GM18873 (cell line): ENCODE results near the gene KCNG3.
"Not testable (repeated sequence)": the region's sequence is repeated elsewhere in the genome, so short reads cannot be mapped to it uniquely, and the experiment has no call there.

Source experiments
- ATAC-seq: cut with Tn5 transposase; IDR thresholded peaks from one replicate; pipeline ENCODE4 v1.9.1; 2021; ENCODE audit warnings: mild to moderate bottlenecking, moderate library complexity, moderate number of reproducible peaks; ENCODE audit not compliant: unreplicated experiment, low FRiP score

The KCNG3 gene

DNA sequence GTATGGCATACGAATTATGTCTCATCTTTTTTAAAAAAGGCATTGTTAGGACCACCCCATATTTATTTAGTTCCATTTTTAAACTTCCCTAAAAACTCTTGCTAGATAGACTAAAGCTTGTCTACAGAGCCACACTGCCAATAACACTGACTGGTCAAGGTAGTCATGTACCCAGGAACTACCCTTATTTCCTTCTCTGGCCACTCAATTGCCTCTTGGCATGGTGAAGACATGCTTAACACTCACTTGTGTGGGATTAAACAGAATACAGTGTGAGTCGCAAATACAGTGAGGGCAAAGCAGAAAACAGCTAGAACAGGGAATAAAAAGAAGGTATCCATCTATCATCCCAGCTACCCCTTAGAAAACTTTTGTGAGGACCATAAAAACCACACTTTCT, 57.4 kb downstream of the KCNG3 start:
- ATAC-seq, result no peak

DNA sequence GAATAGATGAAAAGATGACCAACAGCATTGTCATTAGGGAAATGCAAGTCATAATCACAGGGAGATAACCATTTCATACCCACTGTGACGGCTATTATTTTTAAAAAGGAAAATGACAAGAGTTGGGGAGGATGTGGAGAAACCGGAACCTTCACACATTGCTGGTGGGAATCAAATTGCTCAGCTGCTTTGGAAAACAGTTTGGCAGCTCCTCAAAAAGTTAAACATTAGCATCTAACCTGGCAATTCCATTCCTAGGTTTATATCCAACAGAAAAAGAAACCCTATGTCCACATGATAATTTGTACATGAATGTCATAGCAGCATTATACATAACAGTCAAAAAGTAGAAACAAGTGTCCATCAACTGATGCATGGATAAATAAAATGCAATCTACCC, 58.2 kb downstream of the KCNG3 start:
- ATAC-seq, result no peak

DNA sequence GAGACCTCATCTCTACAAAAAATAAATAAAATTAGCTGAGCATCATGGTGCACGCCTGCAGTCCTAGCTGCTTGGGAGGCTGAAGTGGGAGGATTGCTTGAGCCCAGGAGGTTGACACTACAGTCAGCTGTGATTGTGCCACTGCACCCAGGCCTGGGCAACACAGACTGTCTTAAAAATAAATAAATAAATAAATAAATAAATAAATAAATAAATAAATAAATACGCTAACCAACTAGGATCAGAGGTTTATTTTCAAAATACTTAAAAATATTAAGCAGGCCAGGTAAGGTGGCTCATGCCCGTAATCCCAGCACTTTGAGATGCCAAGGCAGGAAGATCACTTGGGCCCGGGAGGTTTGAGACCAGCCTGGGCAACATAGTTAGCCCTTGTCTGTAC, 63.6 kb downstream of the KCNG3 start:
- no peak for ATAC-seq

DNA sequence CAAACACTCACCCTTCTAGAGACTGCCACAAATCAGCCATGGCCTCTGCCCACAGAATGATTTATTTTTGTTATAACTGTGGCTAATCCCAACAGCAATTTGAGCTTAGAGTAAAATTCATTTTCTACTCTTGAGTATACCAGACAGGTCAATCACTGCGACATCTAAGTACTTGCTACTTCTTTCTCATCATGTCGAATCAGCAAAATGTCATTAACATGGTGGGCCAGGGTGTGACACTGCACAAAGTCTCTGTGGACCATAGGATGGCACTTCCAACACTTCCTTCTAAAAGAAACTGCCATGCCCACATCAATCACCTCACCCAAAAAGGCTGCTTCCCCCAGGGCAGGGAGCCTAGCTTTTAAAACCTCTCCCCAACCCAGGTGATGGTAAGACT, 64.4 kb downstream of the KCNG3 start:
- ATAC-seq, result no peak

DNA sequence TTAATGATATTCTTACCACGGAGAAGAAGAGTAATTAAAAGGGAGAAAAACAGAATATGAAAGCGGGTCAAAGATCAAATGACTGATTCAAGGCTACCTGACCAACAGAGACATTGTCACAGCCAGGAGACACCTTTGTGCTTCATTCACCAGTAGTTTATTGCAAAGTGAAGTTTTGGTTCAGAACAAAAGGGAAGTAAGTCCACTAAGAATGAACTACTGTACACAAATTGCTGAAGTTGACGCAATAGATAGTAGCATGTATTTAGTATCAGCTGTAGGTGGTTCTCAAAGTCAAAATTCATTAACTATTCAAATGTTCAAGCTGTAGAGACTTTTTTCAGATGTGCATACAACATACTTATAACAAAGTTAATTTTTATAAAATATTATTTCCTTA, 68.1 kb downstream of the KCNG3 start:
- no peak for ATAC-seq

DNA sequence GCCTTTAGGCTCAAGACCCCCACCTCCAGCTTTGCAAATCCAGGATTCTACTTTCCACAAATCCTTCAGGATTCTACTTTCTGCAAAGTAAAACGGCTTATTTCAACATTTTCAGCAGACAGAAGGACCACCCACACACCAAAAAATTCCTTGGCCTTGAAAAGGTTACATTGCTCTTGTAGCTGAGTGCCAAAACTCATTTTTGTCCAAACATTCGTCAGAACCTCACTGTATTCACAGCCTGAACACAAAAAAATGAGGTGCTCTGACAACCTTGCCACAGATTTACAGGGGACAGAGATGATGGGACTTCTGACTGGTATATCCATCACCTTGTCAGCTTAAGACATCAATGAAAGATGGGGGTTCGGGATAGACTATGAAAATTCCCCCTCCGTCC, 69.7 kb downstream of the KCNG3 start:
- ATAC-seq, result no peak

DNA sequence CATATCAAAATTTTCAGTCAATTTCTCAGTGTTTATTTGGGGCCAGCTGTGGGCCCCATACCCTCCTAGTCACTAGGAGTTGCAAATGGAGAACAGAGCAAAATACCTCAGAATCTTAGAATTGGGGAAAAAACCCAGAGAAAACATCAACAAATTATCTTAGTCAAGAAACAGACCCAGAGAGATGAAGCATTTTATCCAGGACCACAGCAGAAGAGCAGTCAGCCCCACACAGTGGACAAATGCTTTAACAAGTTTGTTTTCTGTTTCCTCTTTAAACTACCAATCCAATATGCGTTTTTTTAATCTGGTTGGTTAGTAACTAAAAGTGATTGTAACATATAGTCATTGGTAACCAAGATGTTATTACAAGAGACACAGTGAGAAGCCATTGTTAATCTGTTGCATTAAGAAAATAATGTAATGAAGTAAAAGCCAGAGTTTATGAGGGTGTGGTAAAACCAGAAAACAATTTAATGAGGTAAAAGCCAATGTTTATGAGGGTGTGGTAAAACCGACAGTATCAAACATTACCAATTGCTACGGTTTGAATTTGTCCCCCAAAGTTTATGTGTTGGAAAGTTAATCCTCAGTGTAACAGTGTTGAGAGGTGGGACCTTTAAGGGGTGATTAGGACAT, 72.1 kb downstream of the KCNG3 start:
- ATAC-seq, result no peak

DNA sequence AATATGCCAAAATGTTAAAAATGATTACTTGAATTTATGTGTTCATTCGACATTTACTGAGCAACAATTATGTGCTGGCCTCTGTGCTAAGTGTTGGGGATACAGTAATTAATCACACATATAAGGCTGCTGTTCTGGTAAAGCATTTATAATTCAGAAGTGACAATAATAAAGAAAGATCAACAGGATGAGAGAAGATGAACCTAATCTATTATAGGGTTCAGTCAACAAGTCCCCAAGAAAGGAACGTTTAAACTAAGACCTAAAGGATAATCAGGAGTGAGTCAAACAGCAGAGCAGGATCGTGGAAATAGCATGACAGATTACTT, 72.7 kb downstream of the KCNG3 start:
- no peak for ATAC-seq

DNA sequence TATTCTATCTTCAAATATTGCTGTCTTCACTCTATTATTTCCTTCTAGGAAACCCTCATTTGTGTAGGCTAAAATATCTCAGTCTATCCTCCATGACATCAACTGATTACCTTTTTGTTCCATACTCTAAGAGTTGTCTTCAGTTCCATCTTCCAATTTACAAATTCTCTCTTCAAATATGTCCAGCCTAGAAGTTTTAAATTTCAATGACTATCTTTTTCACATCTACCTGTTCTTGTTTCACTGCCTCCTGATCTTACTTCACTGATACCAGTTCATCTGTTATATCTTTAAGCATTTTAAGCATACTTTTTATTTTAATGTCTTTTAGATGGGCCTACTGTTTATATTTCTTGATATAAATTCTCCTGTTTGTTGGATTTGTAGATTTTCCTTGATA, 79.1 kb downstream of the KCNG3 start:
- no peak for ATAC-seq

DNA sequence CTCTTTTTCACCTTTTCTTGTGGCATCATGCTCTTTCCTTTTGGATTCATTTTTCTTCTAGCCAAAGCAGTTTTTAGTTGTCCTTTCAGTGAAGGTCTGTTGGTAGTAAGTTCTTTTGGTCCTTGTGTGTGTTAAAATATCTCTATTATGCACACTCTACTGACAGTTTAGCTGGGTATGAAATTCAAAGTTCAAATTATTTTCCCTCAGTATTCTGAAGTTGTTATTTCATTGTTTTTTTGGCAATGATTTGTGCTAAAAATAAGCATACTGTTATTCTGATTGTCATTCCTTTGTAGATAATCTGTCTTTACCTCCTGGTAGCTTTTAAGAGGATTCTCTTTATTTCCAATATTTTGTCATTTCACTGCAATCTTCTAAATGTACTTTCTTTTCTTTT, 79.6 kb downstream of the KCNG3 start:
- ATAC-seq, result no peak

DNA sequence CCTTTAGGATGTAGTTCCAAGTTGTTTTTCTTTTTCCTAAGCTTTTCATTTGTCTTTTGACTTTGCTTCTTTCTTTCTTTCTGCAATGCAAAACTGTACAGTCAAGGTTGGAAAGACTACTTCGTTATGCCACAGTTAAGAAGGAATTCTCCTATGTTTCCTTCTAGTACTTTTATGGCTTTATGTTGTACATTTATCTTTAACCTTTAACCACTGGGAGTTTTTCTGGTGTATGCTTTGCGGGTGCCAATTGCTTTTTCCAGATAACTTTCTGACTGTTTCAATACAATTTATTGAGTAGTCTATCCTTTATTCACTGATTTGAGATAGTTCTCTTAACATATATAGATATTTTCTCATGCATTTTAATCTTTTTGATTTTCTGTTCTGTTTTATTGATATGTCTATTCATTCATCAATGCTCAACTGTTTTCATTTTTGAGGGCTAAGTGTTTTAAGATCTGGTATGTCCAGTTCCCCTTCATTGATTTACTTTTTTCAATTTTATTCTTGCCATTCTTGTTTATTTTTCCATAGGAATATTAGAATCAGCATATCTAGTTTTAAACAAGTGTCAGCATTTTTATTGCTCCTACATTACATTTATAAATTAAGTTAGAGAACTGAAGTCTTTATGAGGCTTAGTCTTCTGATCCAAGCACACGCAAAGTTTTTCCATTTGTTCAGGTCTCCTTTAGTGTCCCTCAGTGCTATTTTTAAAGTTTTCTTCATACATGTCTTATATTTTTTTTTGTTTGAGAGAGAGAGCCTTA, 82.9 kb downstream of the KCNG3 start:
- ATAC-seq, result no peak

DNA sequence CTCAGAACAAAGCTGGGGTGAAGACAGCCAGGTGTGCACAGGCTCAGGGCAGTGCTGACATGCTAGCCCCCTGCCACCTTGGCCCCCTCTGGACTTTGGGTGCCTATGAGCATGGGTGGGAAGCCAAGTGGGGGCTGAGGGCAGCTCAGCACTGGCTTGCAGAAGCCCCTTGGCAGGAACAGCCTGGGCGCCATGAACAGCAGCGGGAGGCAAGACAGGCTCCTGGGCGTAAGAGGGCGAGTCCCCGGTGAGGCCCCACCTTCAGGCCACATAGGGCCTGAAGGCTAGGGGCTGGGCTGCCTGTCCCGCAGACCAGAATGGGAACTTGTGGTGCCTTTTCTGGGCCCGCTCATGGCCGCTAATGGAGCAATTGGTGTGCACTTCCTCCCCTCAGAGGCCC, 85.8 kb downstream of the KCNG3 start:
- no peak for ATAC-seq

DNA sequence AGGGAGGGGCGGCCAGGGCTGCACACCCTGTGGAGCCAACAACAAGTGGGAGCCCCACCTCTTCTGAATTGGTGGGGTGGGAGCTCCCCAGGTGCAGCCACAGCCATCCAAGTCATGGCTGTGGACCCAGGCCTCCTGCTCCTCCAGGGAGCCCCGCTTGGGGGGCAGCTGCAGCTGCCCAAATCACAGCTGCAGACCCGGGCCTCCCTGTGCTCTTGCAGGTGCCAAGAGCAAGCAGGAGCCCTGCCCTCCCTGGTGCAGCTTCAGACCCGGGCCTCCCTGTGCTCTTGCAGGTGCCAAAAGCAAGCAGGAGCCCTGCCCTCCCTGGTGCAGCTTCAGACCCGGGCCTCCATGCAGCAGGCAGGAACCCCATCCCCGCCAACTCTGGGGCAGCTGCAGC, 86.3 kb downstream of the KCNG3 start:
- ATAC-seq, result no peak

DNA sequence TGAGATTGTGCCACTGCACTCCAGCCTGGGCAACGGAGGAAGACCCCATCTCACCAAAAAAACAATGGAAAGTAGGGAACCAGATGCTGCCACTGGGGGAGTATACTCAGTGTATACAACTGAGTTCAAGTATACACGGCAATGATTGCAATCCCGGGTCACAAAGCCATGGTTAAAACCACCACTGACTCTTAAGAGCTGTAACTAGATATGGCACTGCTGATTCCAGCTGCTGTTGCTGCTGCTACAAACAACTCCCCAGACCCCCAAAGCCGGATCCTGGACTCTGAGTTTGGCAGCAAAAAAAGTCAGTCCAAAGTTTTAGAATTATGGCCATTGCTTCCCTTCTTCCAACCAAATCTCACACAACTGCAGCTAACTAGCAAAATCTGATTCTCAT, 89.1 kb downstream of the KCNG3 start:
- no peak for ATAC-seq

DNA sequence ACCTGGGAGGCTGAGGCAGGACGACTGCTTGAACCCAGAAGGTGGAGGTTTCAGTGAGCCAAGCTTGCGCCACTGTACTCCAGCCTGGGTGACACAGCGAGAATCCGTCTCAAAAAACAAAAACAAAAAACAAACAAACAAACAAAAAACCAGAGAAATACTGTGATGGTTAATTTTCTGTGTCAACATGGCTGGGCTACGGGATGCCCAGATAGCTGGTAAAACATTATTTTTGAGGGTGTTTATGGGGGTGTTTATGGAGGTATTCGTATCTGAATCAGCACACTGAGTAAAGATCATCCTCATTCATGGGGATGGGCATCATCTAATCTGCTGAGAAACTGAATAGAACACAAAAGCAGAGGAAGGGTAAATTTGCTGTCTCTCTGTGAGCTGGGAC, 92.0 kb downstream of the KCNG3 start:
- no peak for ATAC-seq

DNA sequence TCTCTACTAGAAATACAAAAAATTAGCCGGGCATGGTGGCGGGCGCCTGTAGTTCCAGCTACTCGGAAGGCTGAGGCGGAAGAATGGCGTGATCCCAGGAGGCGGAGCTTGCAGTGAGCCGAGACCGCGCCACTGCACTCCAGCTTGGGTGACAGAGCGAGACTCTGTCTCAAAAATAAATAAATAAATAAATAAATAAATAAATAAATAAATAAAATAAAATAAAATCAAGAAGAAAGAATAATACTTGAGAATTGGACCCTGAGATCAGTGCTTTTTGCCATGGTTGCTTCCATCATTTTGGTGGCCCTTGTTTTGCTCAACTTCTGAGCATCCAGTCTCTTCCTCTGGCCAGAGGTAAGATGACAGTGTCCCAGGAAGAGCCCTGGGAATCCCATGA, 95.7 kb downstream of the KCNG3 start:
- ATAC-seq, result not testable (repeated sequence)

DNA sequence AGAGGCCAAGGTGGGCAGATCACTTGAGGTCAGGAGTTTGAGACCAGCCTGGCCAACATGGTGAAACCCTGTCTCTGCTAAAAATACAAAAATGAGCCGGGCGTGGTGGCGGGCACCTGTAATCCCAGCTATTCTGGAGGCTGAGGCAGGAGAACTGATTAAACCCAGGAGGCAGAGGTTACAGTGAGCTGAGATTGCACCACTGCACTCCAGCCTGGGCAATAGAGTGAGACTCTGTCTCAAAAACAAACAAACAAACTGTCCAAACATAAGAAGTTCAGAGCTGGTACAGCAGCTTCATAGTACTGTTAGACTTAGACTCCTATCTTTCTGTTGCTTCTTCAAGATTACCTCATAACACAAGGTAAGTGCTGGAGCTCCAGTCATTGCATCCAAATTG, 100.5 kb downstream of the KCNG3 start:
- not testable (repeated sequence) for ATAC-seq

DNA sequence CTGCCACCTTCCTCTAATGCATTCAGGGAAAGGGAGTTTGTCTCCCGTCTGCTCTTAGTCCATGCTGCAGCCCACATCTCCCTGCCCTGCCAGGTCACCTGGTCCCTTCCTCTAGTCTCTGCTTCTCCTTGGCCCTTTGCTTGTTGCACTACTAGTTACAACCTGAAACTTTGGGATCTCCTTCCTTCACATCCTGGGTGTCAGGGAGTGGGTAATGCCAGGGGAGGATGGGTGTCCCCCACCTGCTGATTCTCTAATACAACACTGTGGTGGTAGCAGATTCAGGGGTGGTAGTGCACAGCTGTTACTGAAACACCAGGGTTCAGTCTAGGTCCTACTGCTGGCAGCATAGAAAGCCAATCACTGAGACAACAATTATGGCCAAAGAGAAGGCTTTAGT, 101.6 kb downstream of the KCNG3 start:
- no peak for ATAC-seq
